Adrenal gland (tissue), 12 donors: ENCODE data around the gene CDKN2D. TPM values are rescaled to one million over a fixed set of nuclear protein-coding genes. Genes with fewer than 3 reads are reported as not detected.

Experiments
- DNase-seq, 7 donors: peaks; one replicate each; pipeline ENCODE4 v3.0.0-alpha.2; 2019 to 2020
- H3K27ac ChIP-seq, 5 donors: fragments of 200-600 bp; sonication (generic) in 4 of 5; 1 replicate in 3 of 5; 2 replicates in 2 of 5; pipeline versions ENCODE4 v1.5.1 to v1.8.0; 2016 to 2020; ENCODE audit warnings: mild to moderate bottlenecking in 1 of 5
- H3K27me3 ChIP-seq: fragments of 200-600 bp; 2 replicates; pipeline ENCODE4 v1.8.0; 2021
- H3K36me3 ChIP-seq, 2 donors: fragments of 200-600 bp; replicated peaks in 1 of 2; 1 replicate in 1 of 2; 2 replicates in 1 of 2; pipeline versions ENCODE4 v1.5.1 to v1.8.0; 2018 to 2022
- H3K4me1 ChIP-seq, 2 donors: fragments of 200-600 bp; replicated peaks in 1 of 2; 1 replicate in 1 of 2; 2 replicates in 1 of 2; pipeline versions ENCODE4 v1.5.1 to v1.8.0; 2018 to 2021
- H3K4me3 ChIP-seq, 4 donors: fragments of 200-600 bp; sonication (generic) in 3 of 4; one replicate each; pipeline ENCODE4 v1.5.1; 2016 to 2018
- H3K9me3 ChIP-seq, 3 donors: fragments of 200-600 bp; sonication (generic) in 1 of 3; replicated peaks in 1 of 3; 1 replicate in 2 of 3; 2 replicates in 1 of 3; pipeline versions ENCODE4 v1.5.1 to v1.8.0; 2016 to 2021
- POLR2A ChIP-seq, 2 donors: fragments of 450-650 bp; IDR thresholded peaks; one replicate each; pipeline ENCODE4 v1.6.1; 2017; ENCODE audit warnings: antibody characterized with exemption in 2 of 2, mild to moderate bottlenecking in 2 of 2, moderate library complexity in 1 of 2
- WGBS, 4 donors: extraction: QIAGEN DNeasy Blood & Tissue Kit in 2 of 4; methylation state at CpG; one replicate each; pipeline versions ENCODE4 v1.1.5 to v1.1.7; 2013 to 2017; 5-methylcytosine and 5-hydroxymethylcytosine counted together
- intact Hi-C, 2 donors: fragments of 100-400 bp; cut with DNase I; formaldehyde crosslinking; loops; one replicate each; pipeline versions ENCODE4 v1.14.1 to v1.15.0; 2022 to 2023
- polyA plus RNA-seq, 3 donors: library from polyadenylated mRNA; stranded (reverse); fragments of 200-250 nt in 2 of 3; fragments of 350-450 nt in 1 of 3; fragmentation: Illumina TruSeq in 1 of 3; extraction: RNeasy Lipid Tissue Mini Kit (QIAGEN cat#74804) in 1 of 3; gene quantifications; one replicate each; pipeline ENCODE4 v1.2.3, GENCODE V29; 2013 to 2014
- total RNA-seq, 9 donors: library from RNA; depleted of rRNA in 4 of 9; stranded (reverse); fragments of >200 nt in 4 of 9; fragments of 120-200 nt in 1 of 9; fragmentation: NEBNext Ultra II Directional in 1 of 9; extraction: Animal tissue kit (Norgen Biotek cat#: 25700) in 1 of 9; gene quantifications; one replicate each; pipeline versions ENCODE4 v1.1.0 to v1.2.4, GENCODE V29; 2013 to 2023
- TF ChIP-seq, protein P1 (sequence below), 6 experiments: fragments of 450-650 bp in 4 of 6; fragments of 200-600 bp in 2 of 6; sonication (generic) in 1 of 6; IDR thresholded peaks; 1 replicate in 5 of 6; 2 replicates in 1 of 6; pipeline versions ENCODE4 v1.5.1 to v1.8.0; 2016 to 2021; ENCODE audit warnings: antibody characterized with exemption in 6 of 6, mild to moderate bottlenecking in 2 of 6, moderate library complexity in 1 of 6
- donor health status: healthy with polysubstance abuse.
- donor health status: Bipolar disorder and iron deficiency.
- donor health status: DM: yes; HTN: yes; CAD: no.
- donor health status: DM: no; HTN: no; CAD: no.
- donor health status: DM: no; HTN: no; CAD: no.
- donor health status: DM: yes; HTN: yes; CAD: no.

CDKN2D gene
- total and polyA plus RNA-seq, 12 donors: 1.9 to 17.4 (median 8.2) TPM

DNA sequence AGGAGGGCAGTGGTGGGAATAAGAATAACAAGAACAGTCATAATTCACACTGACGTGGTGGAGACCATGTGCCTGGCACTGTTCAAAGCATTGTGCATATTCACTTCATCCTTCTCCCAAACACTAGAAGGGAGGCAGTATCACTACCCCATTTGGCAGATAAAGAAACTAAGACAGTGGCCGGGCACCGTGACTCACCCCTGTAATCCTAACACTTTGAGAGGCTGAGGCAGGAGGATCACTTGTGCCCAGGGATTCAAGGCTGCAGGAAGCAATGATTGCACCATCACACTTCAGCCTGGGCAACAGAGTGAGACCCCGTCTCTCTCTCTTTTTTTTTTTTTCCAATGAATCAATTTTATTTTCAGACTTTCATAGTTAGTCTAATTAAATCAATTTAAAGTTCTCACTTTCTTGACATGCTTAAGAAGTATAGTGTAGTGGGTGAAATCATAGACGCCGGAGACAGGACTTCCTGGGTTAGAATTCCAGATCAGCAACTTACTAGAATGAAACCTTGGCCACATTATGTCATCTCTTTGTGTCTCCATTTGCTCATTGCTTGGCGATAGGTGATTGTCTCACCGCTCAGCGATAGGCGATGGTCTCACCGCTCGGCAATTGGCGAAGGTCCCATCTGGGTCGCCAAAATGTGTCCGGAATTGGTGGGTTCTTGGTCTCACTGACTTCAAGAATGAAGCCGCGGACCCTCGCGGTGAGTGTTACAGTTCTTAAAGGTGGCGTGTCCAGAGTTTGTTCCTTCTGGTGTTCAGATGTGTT lies 30.4 kb downstream of the CDKN2D start:
- H3K27ac ChIP-seq: no peak overlapping the region
- DNase-seq: no peak
- WGBS, 4 donors: 63 to 72% (median 66%) methylated on average over 20 of the region's 20 CpGs
- H3K36me3 ChIP-seq: no peaks in the 10 kb centered on the region
- H3K4me3 ChIP-seq: no peak overlapping the region
- no peaks in the 10 kb centered on the region for H3K27me3 ChIP-seq
- peaks cover 2 to 4% of the 10 kb centered on the region in 2 donors for H3K4me1 ChIP-seq
- TF ChIP-seq POLR2A (IDR thresholded peaks at IDR 0.05): no peak
- TF ChIP-seq, protein P1, sequence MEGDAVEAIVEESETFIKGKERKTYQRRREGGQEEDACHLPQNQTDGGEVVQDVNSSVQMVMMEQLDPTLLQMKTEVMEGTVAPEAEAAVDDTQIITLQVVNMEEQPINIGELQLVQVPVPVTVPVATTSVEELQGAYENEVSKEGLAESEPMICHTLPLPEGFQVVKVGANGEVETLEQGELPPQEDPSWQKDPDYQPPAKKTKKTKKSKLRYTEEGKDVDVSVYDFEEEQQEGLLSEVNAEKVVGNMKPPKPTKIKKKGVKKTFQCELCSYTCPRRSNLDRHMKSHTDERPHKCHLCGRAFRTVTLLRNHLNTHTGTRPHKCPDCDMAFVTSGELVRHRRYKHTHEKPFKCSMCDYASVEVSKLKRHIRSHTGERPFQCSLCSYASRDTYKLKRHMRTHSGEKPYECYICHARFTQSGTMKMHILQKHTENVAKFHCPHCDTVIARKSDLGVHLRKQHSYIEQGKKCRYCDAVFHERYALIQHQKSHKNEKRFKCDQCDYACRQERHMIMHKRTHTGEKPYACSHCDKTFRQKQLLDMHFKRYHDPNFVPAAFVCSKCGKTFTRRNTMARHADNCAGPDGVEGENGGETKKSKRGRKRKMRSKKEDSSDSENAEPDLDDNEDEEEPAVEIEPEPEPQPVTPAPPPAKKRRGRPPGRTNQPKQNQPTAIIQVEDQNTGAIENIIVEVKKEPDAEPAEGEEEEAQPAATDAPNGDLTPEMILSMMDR (IDR thresholded peaks at IDR 0.05): no peak
- no peaks in the 10 kb centered on the region for H3K9me3 ChIP-seq
- intact Hi-C loops: no loop called here

DNA sequence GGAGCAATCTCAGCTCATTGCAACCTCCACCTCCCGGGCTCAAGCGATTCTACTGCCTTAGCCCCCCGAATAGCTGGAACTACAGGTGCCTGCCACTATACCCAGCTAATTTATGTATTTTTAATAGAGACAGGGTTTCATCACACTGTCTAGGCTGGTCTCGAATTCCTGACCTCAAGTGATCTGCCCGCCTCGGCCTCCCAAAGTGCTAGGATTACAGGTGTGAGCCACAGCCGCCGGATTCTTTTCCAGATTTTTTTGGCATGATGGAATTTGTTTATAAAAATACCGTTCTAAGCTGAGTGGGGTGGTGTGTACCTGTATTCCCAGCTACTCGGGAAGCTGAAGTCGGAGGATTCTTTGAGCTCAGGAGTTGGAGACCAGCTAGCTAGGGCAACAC lies 31.1 kb downstream of the CDKN2D start:
- Histone ChIP-seq H3K4me3 (no peak overlapping the region), H3K27me3 (no peaks in the 10 kb centered on the region), H3K27ac (no peak overlapping the region), H3K36me3 (no peaks in the 10 kb centered on the region), H3K4me1 (no peaks in the 10 kb centered on the region), H3K9me3 (no peaks in the 10 kb centered on the region)
- 65 to 79% (median 77%) methylated on average over 10 to 11 of the region's 11 CpGs for WGBS, 4 donors
- intact Hi-C loops: no loop called here
- DNase-seq: no peak
- TF ChIP-seq, protein P1 (IDR thresholded peaks at IDR 0.05): no peak
- TF ChIP-seq POLR2A (IDR thresholded peaks at IDR 0.05): no peak

DNA sequence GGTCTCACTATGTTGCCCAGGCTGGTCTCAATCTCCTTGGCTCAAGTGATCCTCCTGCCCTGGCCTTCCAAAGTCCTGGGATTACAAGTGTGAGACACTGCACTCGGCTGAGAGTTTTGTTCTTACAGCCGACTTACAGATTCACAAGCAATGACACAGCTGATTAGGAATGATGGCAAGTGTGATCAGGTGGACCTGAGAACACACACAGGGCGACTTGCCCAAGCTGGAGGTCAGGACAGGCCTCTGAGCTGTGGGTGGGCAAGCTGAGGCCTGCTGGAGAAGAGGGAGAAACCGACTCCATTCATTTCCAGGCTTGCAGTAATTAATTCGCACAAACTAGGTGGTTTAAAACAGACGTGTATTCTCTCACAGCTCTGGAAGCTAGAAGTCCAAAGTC lies 33.2 kb downstream of the CDKN2D start:
- Histone ChIP-seq H3K27ac (no peak overlapping the region), H3K4me3 (no peak overlapping the region), H3K36me3 (no peaks in the 10 kb centered on the region), H3K9me3 (no peaks in the 10 kb centered on the region), H3K4me1 (no peaks in the 10 kb centered on the region), H3K27me3 (no peaks in the 10 kb centered on the region)
- intact Hi-C loops: no loop called here
- DNase-seq: no peak
- no peak for TF ChIP-seq POLR2A (IDR thresholded peaks at IDR 0.05)
- TF ChIP-seq, protein P1 (IDR thresholded peaks at IDR 0.05): no peak
- 78 to 83% (median 80%) methylated on average over 5 to 6 of the region's 6 CpGs for WGBS, 4 donors

DNA sequence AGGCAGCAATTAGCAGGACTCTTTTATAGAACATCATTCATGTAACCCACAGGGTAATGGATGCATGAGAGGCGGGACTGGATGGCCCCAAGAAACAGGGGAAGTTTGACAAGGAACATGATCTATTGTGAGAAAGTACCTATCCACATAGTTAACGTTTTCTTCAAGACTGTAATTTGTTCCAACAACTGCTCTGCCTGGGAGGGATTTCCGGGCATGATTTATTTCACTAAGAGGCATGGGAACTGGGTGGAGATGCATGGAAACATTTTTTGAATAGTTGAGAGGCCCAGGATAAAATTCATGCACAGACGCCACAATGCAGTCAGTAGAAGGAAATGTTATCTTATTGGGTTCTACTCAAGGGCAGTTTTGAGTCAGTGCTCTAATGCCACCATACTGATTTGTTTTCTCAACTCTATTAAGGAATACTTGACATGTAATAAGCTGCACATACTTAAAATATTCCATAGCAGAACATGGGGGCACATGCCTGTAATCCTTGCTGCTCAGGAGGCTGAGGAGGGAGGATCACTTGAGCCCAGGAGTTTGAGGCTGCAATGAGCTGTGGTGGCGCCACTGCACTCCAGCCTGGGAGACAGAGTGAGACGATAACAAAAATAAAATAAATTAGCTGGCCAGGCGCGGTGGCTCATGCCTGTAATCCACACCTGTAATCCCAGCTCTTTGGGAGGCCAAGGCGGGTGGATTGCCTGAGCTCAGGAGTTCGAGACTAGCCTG lies 35.0 kb downstream of the CDKN2D start:
- H3K9me3 ChIP-seq: no peaks in the 10 kb centered on the region
- H3K4me1 ChIP-seq: no peaks in the 10 kb centered on the region
- intact Hi-C loops: no loop called here
- no peak for TF ChIP-seq POLR2A (IDR thresholded peaks at IDR 0.05)
- TF ChIP-seq, protein P1 (IDR thresholded peaks at IDR 0.05): no peak
- no peaks in the 10 kb centered on the region for H3K27me3 ChIP-seq
- H3K27ac ChIP-seq: peak overlapping the region in 2 of 5 donors; percentile 18 to 75
- DNase-seq: peak in 1 of 7 donors; percentile 41
- WGBS, 4 donors: 54 to 64% (median 61%) methylated on average over 10 of the region's 10 CpGs
- no peaks in the 10 kb centered on the region for H3K36me3 ChIP-seq
- H3K4me3 ChIP-seq: no peak overlapping the region
